Measurements from ENCODE around the gene NUP98.
A peak's percentile ranks its signal among the peaks of the same experiment; 100 is the strongest.
"Not testable (repeated sequence)": the region's sequence is repeated elsewhere in the genome, so short reads cannot be mapped to it uniquely, and the experiment has no call there.

NUP98 gene

GRCh38 chr11:3669742-3670183 lies 127.6 kb downstream of the NUP98 start:
- no peak for DNase-seq (ENCODE audit: low read depth)

GRCh38 chr11:3669128-3669527 lies 128.2 kb downstream of the NUP98 start:
- DNase-seq (ENCODE audit: low read depth), result no peak

- no peak for DNase-seq (ENCODE audit: low read depth)
These were observed 130.0 kb downstream of the NUP98 start for GRCh38 chr11:3667149-3668035.

- DNase-seq (ENCODE audit: low read depth), result no peak
These were observed 131.3 kb downstream of the NUP98 start for GRCh38 chr11:3666023-3666530.

GRCh38 chr11:3665336-3666022 lies 131.9 kb downstream of the NUP98 start:
- no peak for DNase-seq (ENCODE audit: low read depth)

GRCh38 chr11:3664032-3664630 lies 133.2 kb downstream of the NUP98 start:
- DNase-seq (ENCODE audit: low read depth), result no peak

GRCh38 chr11:3662856-3663255 lies 134.5 kb downstream of the NUP98 start:
- DNase-seq (ENCODE audit: low read depth), result no peak

- DNase-seq (ENCODE audit: low read depth), result no peak
These were observed 136.4 kb downstream of the NUP98 start for GRCh38 chr11:3660960-3661359.

- DNase-seq (ENCODE audit: low read depth), result no peak
These were observed 137.5 kb downstream of the NUP98 start for GRCh38 chr11:3659595-3660515.

- no peak for DNase-seq (ENCODE audit: low read depth)
These were observed 139.1 kb downstream of the NUP98 start for GRCh38 chr11:3658252-3658651.

GRCh38 chr11:3657331-3657730 lies 140.0 kb downstream of the NUP98 start:
- not testable (repeated sequence) for DNase-seq (ENCODE audit: low read depth)

GRCh38 chr11:3655547-3655946 lies 141.8 kb downstream of the NUP98 start:
- DNase-seq (ENCODE audit: low read depth), result no peak

GRCh38 chr11:3652514-3652913 lies 144.8 kb downstream of the NUP98 start:
- DNase-seq (ENCODE audit: low read depth), result not testable (repeated sequence)

GRCh38 chr11:3649374-3649773 lies 148.0 kb downstream of the NUP98 start:
- DNase-seq (ENCODE audit: low read depth), result not testable (repeated sequence)

GRCh38 chr11:3648843-3649242 lies 148.5 kb downstream of the NUP98 start:
- not testable (repeated sequence) for DNase-seq (ENCODE audit: low read depth)

GRCh38 chr11:3645552-3645951 lies 151.8 kb downstream of the NUP98 start:
- no peak for DNase-seq (ENCODE audit: low read depth)

- no peak for DNase-seq (ENCODE audit: low read depth)
These were observed 152.5 kb downstream of the NUP98 start, which contains the start of gene ART1 for GRCh38 chr11:3644817-3645235. ART1 (plus strand) TSS chr11:3645128; CDS start chr11:3659214, 14,086 bp downstream.

- not testable (repeated sequence) for DNase-seq (ENCODE audit: low read depth)
These were observed 154.2 kb downstream of the NUP98 start for GRCh38 chr11:3643102-3643546.

- DNase-seq (ENCODE audit: low read depth), result peak; percentile 41
These were observed 155.0 kb downstream of the NUP98 start for GRCh38 chr11:3642071-3642951.

GRCh38 chr11:3641701-3642070 lies 155.7 kb downstream of the NUP98 start, which contains the start of gene ART5:
ART5 (minus strand) TSS chr11:3641992; CDS start chr11:3641862, 130 bp downstream.
- no peak for DNase-seq (ENCODE audit: low read depth)

Measured in activated T-cell treated with anti-CD3 and anti-CD28 coated beads for 48 hours (primary cell).